ENCODE data around the gene NT5C. TPM values are rescaled to one million over a fixed set of nuclear protein-coding genes. Genes with fewer than 3 reads are reported as not detected.

Gene NT5C
- total and polyA plus RNA-seq, 12 donors = 20.6 to 124 (median 65.2) TPM

DNA sequence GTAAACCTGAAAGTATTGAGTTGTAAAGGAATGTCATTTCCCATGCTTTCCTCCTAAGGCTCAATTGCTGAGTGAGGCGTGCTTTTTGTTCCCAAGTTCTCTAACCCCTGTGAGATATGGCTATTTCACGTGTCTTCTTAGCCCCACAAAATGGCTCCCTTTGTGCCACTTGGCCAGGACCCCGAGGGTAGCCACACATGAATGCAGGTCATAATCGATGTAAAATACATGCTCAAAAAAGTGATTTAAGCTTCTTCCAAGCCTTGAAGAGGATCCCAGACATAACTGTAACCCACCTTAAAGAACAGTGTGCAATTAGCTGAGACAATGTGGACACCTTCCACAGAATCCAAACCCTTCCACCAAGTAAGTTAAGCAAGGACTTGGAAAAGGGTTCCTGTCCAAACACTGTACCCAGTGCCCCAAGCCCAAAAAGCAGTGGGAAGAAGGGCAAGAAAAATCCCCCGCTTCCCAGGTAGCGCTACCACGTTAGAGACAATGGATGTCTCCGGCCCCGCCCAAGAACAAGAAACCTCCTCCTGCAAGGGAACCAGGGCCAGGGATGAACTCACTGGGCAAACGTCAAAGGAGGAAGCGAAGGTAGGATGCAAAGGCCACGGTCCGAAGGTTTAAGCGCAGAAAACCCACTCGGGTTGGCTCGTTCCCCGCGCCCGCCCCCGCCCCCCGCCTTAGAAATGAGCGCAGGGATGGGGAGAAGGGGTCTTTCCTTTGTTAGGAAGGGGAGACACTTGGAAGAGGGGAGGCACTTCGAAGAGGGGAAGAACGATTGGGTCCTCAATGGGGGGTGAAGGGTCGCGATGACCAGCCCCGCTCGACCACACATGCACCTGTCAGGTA lies 21.6 kb upstream of the NT5C start:
- WGBS, 4 donors = 8 to 11% (median 9%) methylated on average over 28 of the region's 28 CpGs
- peak overlapping the region; percentile 12 to 89 (median 69) for H3K4me3 ChIP-seq
- H3K27me3 ChIP-seq = no peaks in the 10 kb centered on the region
- DNase-seq = peak in 3 of 7 donors; percentile 24 to 27 (median 26)
- peaks cover 12 to 15% of the 10 kb centered on the region in 2 donors for H3K4me1 ChIP-seq (replicated peaks in 1 of 2)
- no peak overlapping the region for H3K27ac ChIP-seq
- TF ChIP-seq POLR2A (IDR thresholded peaks at IDR 0.05) = no peak
- TF ChIP-seq, protein P1, sequence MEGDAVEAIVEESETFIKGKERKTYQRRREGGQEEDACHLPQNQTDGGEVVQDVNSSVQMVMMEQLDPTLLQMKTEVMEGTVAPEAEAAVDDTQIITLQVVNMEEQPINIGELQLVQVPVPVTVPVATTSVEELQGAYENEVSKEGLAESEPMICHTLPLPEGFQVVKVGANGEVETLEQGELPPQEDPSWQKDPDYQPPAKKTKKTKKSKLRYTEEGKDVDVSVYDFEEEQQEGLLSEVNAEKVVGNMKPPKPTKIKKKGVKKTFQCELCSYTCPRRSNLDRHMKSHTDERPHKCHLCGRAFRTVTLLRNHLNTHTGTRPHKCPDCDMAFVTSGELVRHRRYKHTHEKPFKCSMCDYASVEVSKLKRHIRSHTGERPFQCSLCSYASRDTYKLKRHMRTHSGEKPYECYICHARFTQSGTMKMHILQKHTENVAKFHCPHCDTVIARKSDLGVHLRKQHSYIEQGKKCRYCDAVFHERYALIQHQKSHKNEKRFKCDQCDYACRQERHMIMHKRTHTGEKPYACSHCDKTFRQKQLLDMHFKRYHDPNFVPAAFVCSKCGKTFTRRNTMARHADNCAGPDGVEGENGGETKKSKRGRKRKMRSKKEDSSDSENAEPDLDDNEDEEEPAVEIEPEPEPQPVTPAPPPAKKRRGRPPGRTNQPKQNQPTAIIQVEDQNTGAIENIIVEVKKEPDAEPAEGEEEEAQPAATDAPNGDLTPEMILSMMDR (IDR thresholded peaks at IDR 0.05) = no peak
- no peaks in the 10 kb centered on the region for H3K9me3 ChIP-seq (replicated peaks in 1 of 3)
- intact Hi-C loops (cut with DNase I) = no loop called here
- H3K36me3 ChIP-seq (replicated peaks in 1 of 2) = peaks cover 0 to 1% of the 10 kb centered on the region in 2 donors

DNA sequence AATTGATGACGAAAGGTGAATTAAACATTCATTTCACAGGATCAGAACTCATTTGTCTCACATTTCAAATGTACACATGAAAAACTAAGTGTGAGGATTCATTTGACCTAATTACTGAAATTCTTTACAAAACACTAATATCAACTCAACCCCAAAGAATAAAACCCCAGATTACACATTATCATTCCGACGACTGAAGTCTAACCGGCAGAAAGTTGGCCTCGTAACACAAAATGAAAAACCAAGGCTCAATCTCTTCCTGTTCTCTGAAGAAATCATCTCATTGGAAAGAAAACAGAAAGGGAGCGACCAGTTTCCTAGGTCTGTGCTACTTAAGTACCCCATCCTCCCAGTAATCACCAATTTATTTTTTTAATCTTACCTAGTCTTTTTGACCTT lies 21.0 kb upstream of the NT5C start:
- Histone ChIP-seq H3K36me3 (replicated peaks in 1 of 2) (peaks cover 0 to 2% of the 10 kb centered on the region in 2 donors), H3K27ac (no peak overlapping the region), H3K27me3 (no peaks in the 10 kb centered on the region), H3K4me1 (replicated peaks in 1 of 2) (peaks cover 12 to 15% of the 10 kb centered on the region in 2 donors), H3K9me3 (replicated peaks in 1 of 3) (no peaks in the 10 kb centered on the region), H3K4me3 (no peak overlapping the region)
- WGBS, 4 donors = 81 to 88% (median 87%) methylated on average over 6 of the region's 6 CpGs
- TF ChIP-seq, protein P1 (IDR thresholded peaks at IDR 0.05) = no peak
- no peak for TF ChIP-seq POLR2A (IDR thresholded peaks at IDR 0.05)
- intact Hi-C loops (cut with DNase I) = no loop called here
- DNase-seq = no peak

DNA sequence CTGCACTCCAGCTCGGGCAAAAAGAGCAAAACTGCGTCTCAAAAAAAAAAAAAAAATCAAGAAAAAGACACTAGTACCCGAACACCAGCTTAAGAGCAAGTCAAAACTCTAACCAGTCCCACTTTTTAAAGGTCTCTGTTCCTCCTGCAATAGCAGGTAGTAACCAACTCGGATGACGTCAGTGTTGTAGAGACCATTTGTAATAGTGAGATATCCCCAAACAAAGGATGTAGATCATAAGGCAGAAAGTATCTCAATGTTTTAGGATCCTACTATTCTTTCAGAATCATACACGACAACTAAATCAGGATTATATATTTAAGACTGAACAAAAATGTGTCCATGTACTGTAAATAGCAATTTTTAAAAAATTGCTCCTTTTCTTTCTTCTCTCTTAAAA lies 20.4 kb upstream of the NT5C start:
- intact Hi-C loops (cut with DNase I) = no loop called here
- no peak for TF ChIP-seq POLR2A (IDR thresholded peaks at IDR 0.05)
- TF ChIP-seq, protein P1 (IDR thresholded peaks at IDR 0.05) = no peak
- WGBS, 4 donors = 90 to 96% (median 91%) methylated on average over 6 of the region's 6 CpGs
- DNase-seq = no peak
- Histone ChIP-seq H3K9me3 (replicated peaks in 1 of 3) (no peaks in the 10 kb centered on the region), H3K4me3 (no peak overlapping the region), H3K36me3 (replicated peaks in 1 of 2) (peaks cover 0 to 5% of the 10 kb centered on the region in 2 donors), H3K4me1 (replicated peaks in 1 of 2) (peaks cover 12 to 15% of the 10 kb centered on the region in 2 donors), H3K27me3 (no peaks in the 10 kb centered on the region), H3K27ac (no peak overlapping the region)

DNA sequence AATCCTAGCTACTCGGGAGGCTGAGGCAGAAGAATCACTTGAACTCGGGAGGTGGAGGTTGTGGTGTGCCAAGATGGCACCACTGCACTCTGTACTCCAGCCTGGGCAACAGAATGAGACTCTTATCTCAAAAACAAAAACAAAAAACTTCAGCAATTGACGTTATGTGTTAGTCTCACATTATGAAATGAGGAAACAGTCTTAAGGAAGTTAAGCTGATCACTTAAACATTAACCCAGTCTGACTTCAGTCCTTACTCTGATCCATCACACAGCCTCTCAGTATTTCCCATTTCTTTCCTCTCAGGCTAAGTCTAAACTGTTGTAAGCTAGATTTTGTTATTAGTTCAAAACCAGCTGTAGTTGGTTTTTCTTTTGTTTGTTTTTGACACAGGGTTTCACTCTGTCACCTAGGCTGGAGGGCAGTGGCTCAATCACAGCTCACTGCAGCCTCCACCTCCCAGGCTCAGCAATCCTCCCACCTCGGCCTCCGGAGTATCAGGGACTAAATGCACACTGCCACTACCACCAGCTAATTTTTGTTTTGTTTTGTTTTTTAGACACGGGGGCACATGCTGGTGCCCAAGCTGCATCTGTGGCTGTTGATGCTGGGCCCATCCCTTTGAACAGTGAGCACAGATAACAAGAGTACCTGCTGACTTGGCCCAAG lies 16.5 kb upstream of the NT5C start:
- peak in 1 of 7 donors; percentile 3 for DNase-seq
- peak overlapping the region in 1 of 5 donors; percentile 31 for H3K27ac ChIP-seq
- intact Hi-C loops (cut with DNase I) = no loop called here
- H3K27me3 ChIP-seq = no peaks in the 10 kb centered on the region
- peaks cover 3 to 8% of the 10 kb centered on the region in 2 donors for H3K4me1 ChIP-seq (replicated peaks in 1 of 2)
- H3K9me3 ChIP-seq (replicated peaks in 1 of 3) = no peaks in the 10 kb centered on the region
- TF ChIP-seq, protein P1 (IDR thresholded peaks at IDR 0.05) = no peak
- TF ChIP-seq POLR2A (IDR thresholded peaks at IDR 0.05) = no peak
- peaks cover 0 to 25% of the 10 kb centered on the region in 2 donors for H3K36me3 ChIP-seq (replicated peaks in 1 of 2)
- WGBS, 4 donors = 85 to 90% (median 87%) methylated on average over 6 of the region's 6 CpGs
- no peak overlapping the region for H3K4me3 ChIP-seq

All from adrenal gland (tissue), 12 donors.